ENCODE results near the gene NDUFB8. TPM values are rescaled to one million over a fixed set of nuclear protein-coding genes. Genes with fewer than 3 reads are reported as not detected.

Gene NDUFB8
- total RNA-seq, 3 donors from 2014 or later: 169 to 222 (median 202) TPM

- Histone ChIP-seq H3K9me3 (no peaks in the 10 kb centered on the region), H3K4me1 (ENCODE audit: low read depth) (peaks cover 11% of the 10 kb centered on the region), H3K4me3 (no peak overlapping the region), H3K36me3 (ENCODE audit: low read depth) (no peaks in the 10 kb centered on the region)
- TF ChIP-seq CTCF (IDR thresholded peaks at IDR 0.05): no peak
- intact Hi-C loops (cut with DNase I, micrococcal nuclease): no loop called here
- ATAC-seq (no peak), DNase-seq (no peak)
Observed at GRCh38 chr10:100480002-100480401, 49.7 kb downstream of the NDUFB8 start.

GRCh38 chr10:100479037-100479436, 50.6 kb downstream of the NDUFB8 start:
- Histone ChIP-seq H3K4me3 (no peak overlapping the region), H3K36me3 (ENCODE audit: low read depth) (no peaks in the 10 kb centered on the region), H3K9me3 (no peaks in the 10 kb centered on the region), H3K4me1 (ENCODE audit: low read depth) (peaks cover 11% of the 10 kb centered on the region)
- DNase-seq (peak in 1 of 3 donors; percentile 23), ATAC-seq (peak; percentile 35)
- intact Hi-C loops (cut with DNase I, micrococcal nuclease): no loop called here
- TF ChIP-seq CTCF (IDR thresholded peaks at IDR 0.05): no peak

GRCh38 chr10:100477970-100478369, 51.7 kb downstream of the NDUFB8 start:
- Histone ChIP-seq H3K4me3 (no peak overlapping the region), H3K4me1 (ENCODE audit: low read depth) (peaks cover 11% of the 10 kb centered on the region), H3K9me3 (no peaks in the 10 kb centered on the region), H3K36me3 (ENCODE audit: low read depth) (no peaks in the 10 kb centered on the region)
- DNase-seq (no peak), ATAC-seq (no peak)
- no peak for TF ChIP-seq CTCF (IDR thresholded peaks at IDR 0.05)
- intact Hi-C loops (cut with DNase I, micrococcal nuclease): no loop called here

Other genes starting within 250 kb of the NDUFB8 start
- gene BLOC1S2, start 243.2 kb downstream of the NDUFB8 start, total RNA-seq: 10 to 100 TPM; 17.1 to 23.8 (median 18.9) TPM
- gene PKD2L1, start 199.6 kb downstream of the NDUFB8 start, total RNA-seq: under 1 TPM in 2 of 3 donors, not detected in 1; 0.22 to 0.60 TPM
- gene SCD, start 182.6 kb downstream of the NDUFB8 start, total RNA-seq: 100 to 1,000 TPM in 1 of 3 donors, 10 to 100 TPM in 2; 40.7 to 108 (median 83.5) TPM
- gene WNT8B, start 66.9 kb downstream of the NDUFB8 start, total RNA-seq: not detected
- gene SEC31B, start 10.0 kb downstream of the NDUFB8 start, total RNA-seq: 10 to 100 TPM; 14.0 to 24.8 (median 21.6) TPM
- gene HIF1AN, start 6.1 kb upstream of the NDUFB8 start, total RNA-seq: 10 to 100 TPM; 34.0 to 50.6 (median 42.3) TPM
- not detected for gene PAX2, start 215.7 kb upstream of the NDUFB8 start, total RNA-seq